ENCODE measurements around the gene PDZRN4. TPM values are rescaled to one million over a fixed set of nuclear protein-coding genes. Genes with fewer than 3 reads are reported as not detected.
"Not testable (repeated sequence)": the region's sequence is repeated elsewhere in the genome, so short reads cannot be mapped to it uniquely, and the experiment has no call there.

The PDZRN4 gene
- total RNA-seq, 1 donor from 2014 or later = not detected

GRCh38 chr12:41556176-41556575 lies 368.1 kb downstream of the PDZRN4 start:
- intact Hi-C loops (cut with micrococcal nuclease) = no loop called here

GRCh38 chr12:41557344-41557743 lies 369.2 kb downstream of the PDZRN4 start:
- intact Hi-C loops (cut with micrococcal nuclease) = no loop called here

- intact Hi-C loops (cut with micrococcal nuclease) = no loop called here
These were observed 370.6 kb downstream of the PDZRN4 start for GRCh38 chr12:41558671-41559070.

- intact Hi-C loops (cut with micrococcal nuclease) = no loop called here
These were observed 374.9 kb downstream of the PDZRN4 start for GRCh38 chr12:41563051-41563450.

- intact Hi-C loops (cut with micrococcal nuclease) = no loop called here
These were observed 376.7 kb downstream of the PDZRN4 start for GRCh38 chr12:41564816-41565215.

- intact Hi-C loops (cut with micrococcal nuclease) = no loop called here
These were observed 378.6 kb downstream of the PDZRN4 start for GRCh38 chr12:41566703-41567102.

- intact Hi-C loops (cut with micrococcal nuclease) = no loop called here
These were observed 385.3 kb downstream of the PDZRN4 start for GRCh38 chr12:41573445-41573844.

- intact Hi-C loops (cut with micrococcal nuclease) = no loop called here
These were observed 388.8 kb downstream of the PDZRN4 start for GRCh38 chr12:41576925-41577324.

- intact Hi-C loops (cut with micrococcal nuclease) = no loop called here
These were observed 389.9 kb downstream of the PDZRN4 start for GRCh38 chr12:41577995-41578394.

GRCh38 chr12:41585784-41586183 lies 397.7 kb downstream of the PDZRN4 start:
- intact Hi-C loops (cut with micrococcal nuclease) = no loop called here

- intact Hi-C loops (cut with micrococcal nuclease) = no loop called here
These were observed 399.5 kb downstream of the PDZRN4 start for GRCh38 chr12:41587574-41587973.

- intact Hi-C loops (cut with micrococcal nuclease) = no loop called here
These were observed 401.8 kb downstream of the PDZRN4 start for GRCh38 chr12:41589878-41590277.

- intact Hi-C loops (cut with micrococcal nuclease) = no loop called here
These were observed 408.1 kb downstream of the PDZRN4 start for GRCh38 chr12:41596190-41596589.

- intact Hi-C loops (cut with micrococcal nuclease) = no loop called here
These were observed 416.7 kb downstream of the PDZRN4 start for GRCh38 chr12:41604830-41605229.

- intact Hi-C loops (cut with micrococcal nuclease) = no loop called here
These were observed 417.6 kb downstream of the PDZRN4 start for GRCh38 chr12:41605545-41606305.

GRCh38 chr12:41606468-41607445 lies 418.6 kb downstream of the PDZRN4 start:
- intact Hi-C loops (cut with micrococcal nuclease) = no loop called here

- intact Hi-C loops (cut with micrococcal nuclease) = no loop called here
These were observed 424.9 kb downstream of the PDZRN4 start for GRCh38 chr12:41612892-41613557.

GRCh38 chr12:41615174-41615573 lies 427.1 kb downstream of the PDZRN4 start:
- intact Hi-C loops (cut with micrococcal nuclease) = not testable (repeated sequence)

GRCh38 chr12:41619705-41620104 lies 431.6 kb downstream of the PDZRN4 start:
- intact Hi-C loops (cut with micrococcal nuclease) = no loop called here

GRCh38 chr12:41621291-41621690 lies 433.2 kb downstream of the PDZRN4 start:
- intact Hi-C loops (cut with micrococcal nuclease) = no loop called here

Measured in T-helper 2 cell treated with Interferon-gamma antibody and Interleukin-4, amounts not matched to agents 100 ng/mL and 5 ng/mL, for 36 hours (primary cell).